ENCODE results near the gene GLIPR1L2.

DNA sequence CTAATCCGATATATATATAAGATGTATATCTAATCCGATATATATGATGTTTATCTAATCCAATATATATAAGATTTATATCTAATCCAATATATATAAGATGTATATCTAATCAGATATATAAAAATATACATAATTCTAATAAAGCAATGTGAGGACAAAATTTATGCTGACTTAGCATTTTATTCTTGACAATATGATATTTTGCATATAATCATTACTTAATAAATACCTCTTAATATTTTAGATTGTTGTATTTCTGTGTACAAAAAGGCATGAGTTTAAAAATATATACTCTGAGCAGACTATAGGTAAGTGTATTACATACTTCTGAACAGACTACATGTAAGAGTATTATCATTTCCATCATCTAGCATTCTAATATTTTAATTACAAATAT is 18.9 kb downstream of the GLIPR1L2 start:
- TF ChIP-seq CTCF (IDR thresholded peaks at IDR 0.05) (no peak), POLR2A (IDR thresholded peaks at IDR 0.05) (no peak), EP300 (IDR thresholded peaks at IDR 0.05) (no peak)

All from tibial nerve (tissue), 4 donors.